Tibial artery (tissue), 4 donors: ENCODE measurements around the gene ENDOU.
A peak's percentile ranks its signal among the peaks of the same experiment; 100 is the strongest.

Source experiments
- DNase-seq, 2 donors: peaks; one replicate each; pipeline ENCODE4 v3.0.0-alpha.2; 2019
- H3K27ac ChIP-seq, 2 donors: fragments of 200-600 bp; sonication (generic) in 1 of 2; 1 replicate in 1 of 2; 2 replicates in 1 of 2; pipeline ENCODE4 v1.5.1; 2018 to 2019; ENCODE audit warnings: mild to moderate bottlenecking in 1 of 2
- H3K27me3 ChIP-seq, 2 donors: fragments of 200-600 bp; sonication (generic) in 1 of 2; one replicate each; pipeline versions ENCODE4 v1.5.1 to v1.6.0; 2016 to 2019
- H3K36me3 ChIP-seq, 3 donors: fragments of 200-600 bp; sonication (generic) in 2 of 3; one replicate each; pipeline ENCODE4 v1.5.1; 2016 to 2019; ENCODE audit warnings: mild to moderate bottlenecking in 2 of 3
- H3K4me1 ChIP-seq, 4 donors: fragments of 200-600 bp; sonication (generic) in 2 of 4; 1 replicate in 3 of 4; 2 replicates in 1 of 4; pipeline ENCODE4 v1.5.1; 2016 to 2019
- H3K4me3 ChIP-seq, 2 donors: fragments of 200-600 bp; sonication (generic) in 1 of 2; 1 replicate in 1 of 2; 2 replicates in 1 of 2; pipeline ENCODE4 v1.5.1; 2018 to 2019; ENCODE audit warnings: mild to moderate bottlenecking in 2 of 2
- H3K9me3 ChIP-seq, 3 donors: fragments of 200-600 bp; sonication (generic) in 1 of 3; one replicate each; pipeline ENCODE4 v1.5.1; 2016 to 2019
- intact Hi-C: fragments of 100-400 bp; cut with DNase I; formaldehyde crosslinking; loops from one replicate; pipeline ENCODE4 v1.15.0; 2023; ENCODE audit warnings: low total_unique reads
- TF ChIP-seq, protein P1 (sequence below), 2 experiments: fragments of 200-600 bp in 1 of 2; fragments of 450-650 bp in 1 of 2; IDR thresholded peaks; one replicate each; pipeline ENCODE4 v1.5.1; 2017 to 2019; ENCODE audit warnings: antibody characterized with exemption in 2 of 2, mild to moderate bottlenecking in 1 of 2, moderate library complexity in 1 of 2

The ENDOU gene, protein sequence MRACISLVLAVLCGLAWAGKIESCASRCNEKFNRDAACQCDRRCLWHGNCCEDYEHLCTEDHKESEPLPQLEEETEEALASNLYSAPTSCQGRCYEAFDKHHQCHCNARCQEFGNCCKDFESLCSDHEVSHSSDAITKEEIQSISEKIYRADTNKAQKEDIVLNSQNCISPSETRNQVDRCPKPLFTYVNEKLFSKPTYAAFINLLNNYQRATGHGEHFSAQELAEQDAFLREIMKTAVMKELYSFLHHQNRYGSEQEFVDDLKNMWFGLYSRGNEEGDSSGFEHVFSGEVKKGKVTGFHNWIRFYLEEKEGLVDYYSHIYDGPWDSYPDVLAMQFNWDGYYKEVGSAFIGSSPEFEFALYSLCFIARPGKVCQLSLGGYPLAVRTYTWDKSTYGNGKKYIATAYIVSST

DNA sequence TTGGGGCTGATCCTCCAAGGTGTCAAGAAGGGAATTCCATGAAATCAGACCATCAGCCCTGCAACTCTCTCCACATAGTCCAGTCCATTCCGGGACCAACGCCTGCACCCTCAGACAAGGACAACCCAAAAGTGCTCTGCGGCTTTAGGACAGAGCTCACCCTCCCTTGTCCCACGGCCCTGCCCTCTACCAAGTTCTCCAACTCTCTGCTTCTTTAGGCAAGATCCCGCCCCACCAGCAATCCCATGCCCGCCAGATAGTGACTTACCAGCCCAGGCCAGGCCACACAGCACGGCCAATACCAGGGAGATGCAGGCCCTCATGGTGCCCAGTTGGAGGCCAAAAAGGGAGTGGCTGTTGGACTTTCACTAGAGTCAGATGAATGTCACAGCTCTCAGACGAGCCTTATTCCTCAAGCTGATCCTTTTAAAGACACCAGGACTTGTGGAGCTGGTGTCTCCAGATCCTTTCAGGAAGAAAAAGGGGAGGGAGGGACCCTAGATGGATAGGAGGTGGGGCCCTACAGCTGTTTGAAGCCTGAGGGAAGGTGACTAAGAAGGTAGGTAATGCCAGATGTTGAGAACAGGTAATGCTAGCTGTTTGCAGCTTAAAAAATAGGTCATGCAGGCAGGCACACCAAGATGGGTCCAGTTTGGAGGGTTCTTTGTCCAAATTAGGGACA lies at the start of gene ENDOU:
Gene ENDOU (minus strand): TSS at position 400 of the 682 bp plus-strand sequence. CDS start 77 bp downstream, at position 323.
- Histone ChIP-seq H3K27ac (no peak within 1 kb of the TSS), H3K4me1 (peaks cover 0 to 8% (median 3%) of the 10 kb centered on the region in 4 donors), H3K27me3 (no peaks in the 10 kb centered on the region), H3K4me3 (no peak within 1 kb of the TSS), H3K9me3 (no peaks in the 10 kb centered on the region), H3K36me3 (no peaks in the 10 kb centered on the region)
- intact Hi-C loops = no loop called here
- DNase-seq = no peak
- TF ChIP-seq, protein P1, sequence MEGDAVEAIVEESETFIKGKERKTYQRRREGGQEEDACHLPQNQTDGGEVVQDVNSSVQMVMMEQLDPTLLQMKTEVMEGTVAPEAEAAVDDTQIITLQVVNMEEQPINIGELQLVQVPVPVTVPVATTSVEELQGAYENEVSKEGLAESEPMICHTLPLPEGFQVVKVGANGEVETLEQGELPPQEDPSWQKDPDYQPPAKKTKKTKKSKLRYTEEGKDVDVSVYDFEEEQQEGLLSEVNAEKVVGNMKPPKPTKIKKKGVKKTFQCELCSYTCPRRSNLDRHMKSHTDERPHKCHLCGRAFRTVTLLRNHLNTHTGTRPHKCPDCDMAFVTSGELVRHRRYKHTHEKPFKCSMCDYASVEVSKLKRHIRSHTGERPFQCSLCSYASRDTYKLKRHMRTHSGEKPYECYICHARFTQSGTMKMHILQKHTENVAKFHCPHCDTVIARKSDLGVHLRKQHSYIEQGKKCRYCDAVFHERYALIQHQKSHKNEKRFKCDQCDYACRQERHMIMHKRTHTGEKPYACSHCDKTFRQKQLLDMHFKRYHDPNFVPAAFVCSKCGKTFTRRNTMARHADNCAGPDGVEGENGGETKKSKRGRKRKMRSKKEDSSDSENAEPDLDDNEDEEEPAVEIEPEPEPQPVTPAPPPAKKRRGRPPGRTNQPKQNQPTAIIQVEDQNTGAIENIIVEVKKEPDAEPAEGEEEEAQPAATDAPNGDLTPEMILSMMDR (IDR thresholded peaks at IDR 0.05) = no peak

DNA sequence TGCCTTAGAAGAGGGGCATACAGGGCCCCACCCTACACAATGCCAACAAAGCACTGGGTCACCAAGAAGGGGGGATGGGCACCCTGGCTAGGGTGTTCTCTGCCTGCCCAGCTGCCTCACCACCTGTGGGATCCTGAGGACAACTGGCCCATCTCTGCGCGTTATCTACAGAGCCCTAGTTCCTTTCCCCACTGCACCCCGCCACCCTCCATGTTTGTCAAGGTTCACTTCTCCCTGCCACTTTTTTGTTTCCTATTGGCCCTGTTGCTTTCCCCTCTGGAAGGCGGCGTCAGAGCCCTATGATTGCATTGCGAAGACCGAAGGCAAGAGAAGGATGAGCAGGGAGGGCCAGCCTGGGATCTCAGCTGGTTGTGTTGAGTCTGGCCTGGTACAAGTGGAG lies 49.4 kb upstream of the ENDOU start:
- peaks cover 0 to 77% (median 66%) of the 10 kb centered on the region in 4 donors for H3K4me1 ChIP-seq
- TF ChIP-seq, protein P1 (IDR thresholded peaks at IDR 0.05) = no peak
- no peaks in the 10 kb centered on the region for H3K36me3 ChIP-seq
- H3K27me3 ChIP-seq = no peaks in the 10 kb centered on the region
- intact Hi-C loops = loop anchor here (5.0 kb wide), 2 partner anchors 32 to 57 kb away; no protein-coding TSS in a partner anchor
- peak overlapping the region; percentile 55 to 87 for H3K27ac ChIP-seq
- no peak for DNase-seq
- H3K9me3 ChIP-seq = no peaks in the 10 kb centered on the region
- no peak overlapping the region for H3K4me3 ChIP-seq

DNA sequence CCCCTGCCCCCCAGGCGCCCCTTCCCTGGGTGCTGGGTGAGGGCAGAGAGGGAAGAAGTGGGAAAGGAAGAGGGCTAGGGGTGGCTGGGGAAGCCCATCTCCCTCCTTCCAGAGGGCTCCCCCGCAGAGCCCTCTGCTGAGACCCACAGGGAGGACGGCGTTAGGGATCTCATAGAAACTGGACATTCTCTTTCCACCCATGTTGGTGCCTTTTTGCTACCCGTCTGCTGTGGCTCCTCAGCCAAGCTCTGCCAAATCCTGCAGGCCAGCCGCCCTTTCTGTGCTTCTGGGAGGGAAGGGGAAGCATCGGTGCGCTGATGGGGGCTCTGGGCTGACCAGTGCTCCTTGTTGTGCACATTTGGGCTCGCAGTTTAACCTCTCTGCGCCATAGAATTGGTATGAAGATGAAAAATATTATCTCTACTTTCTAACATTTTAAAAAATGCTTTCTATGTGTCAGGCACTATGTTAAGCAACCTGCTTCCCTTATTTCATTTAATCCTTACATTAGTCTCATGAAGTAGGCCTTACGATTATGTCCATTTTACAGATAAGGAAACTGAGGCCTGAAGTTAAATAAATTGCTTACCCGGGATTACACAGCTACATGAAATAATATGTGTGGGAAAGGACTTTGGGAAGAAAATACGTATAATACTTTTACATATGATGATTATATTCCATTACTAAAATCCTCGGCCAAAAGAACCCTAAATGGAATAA lies 48.7 kb upstream of the ENDOU start:
- Histone ChIP-seq H3K27ac (peak overlapping the region; percentile 80 to 87), H3K4me1 (peaks cover 0 to 72% (median 59%) of the 10 kb centered on the region in 4 donors), H3K27me3 (no peaks in the 10 kb centered on the region), H3K36me3 (no peaks in the 10 kb centered on the region), H3K4me3 (peak overlapping the region; percentile 74 to 96), H3K9me3 (no peaks in the 10 kb centered on the region)
- DNase-seq = no peak
- TF ChIP-seq, protein P1 (IDR thresholded peaks at IDR 0.05) = no peak
- intact Hi-C loops = loop anchor here (5.0 kb wide), 1 partner anchor 57 kb away; no protein-coding TSS in a partner anchor

DNA sequence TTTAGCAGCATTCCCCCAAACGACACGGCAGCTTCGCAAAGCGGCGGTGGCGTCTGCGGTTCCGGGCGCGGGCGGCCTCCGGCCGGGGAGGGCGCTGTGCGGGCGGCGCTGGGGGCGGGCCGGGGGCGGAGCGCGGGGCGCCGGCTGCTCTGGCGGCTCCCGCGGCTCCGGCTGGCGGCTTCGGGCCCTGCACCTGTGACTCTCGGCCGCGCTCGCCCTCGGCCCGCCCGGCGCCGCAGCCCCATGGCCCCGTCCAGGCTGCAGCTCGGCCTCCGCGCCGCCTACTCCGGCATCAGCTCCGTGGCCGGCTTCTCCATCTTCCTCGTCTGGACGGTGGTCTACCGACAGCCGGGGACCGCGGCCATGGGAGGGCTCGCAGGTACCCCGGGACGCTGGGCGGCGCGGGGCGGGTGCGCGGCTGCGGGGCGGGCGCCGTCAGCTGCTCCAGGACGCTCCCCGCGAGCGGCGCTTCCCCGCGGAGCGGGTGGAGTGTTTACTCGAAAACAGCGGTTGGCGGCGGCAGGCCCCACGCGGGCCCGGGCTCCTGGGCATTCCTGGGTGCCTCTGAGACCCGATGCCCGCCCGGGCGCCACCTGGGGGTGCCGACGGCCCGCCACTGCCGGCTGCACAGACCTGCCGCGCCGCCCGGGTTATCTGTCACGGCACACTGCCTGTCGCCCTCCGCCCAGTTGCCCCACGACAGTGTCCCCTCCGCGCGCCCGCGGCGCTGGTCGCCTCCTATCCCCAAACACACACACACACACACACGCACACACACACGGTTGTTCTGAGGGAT lies 48.0 kb upstream of the ENDOU start, which contains the start of gene SLC48A1:
Gene SLC48A1 (plus strand): TSS at position 177 of the 796 bp plus-strand sequence. CDS start 67 bp downstream, at position 244.
- H3K27ac ChIP-seq = peak within 1 kb of the TSS; percentile 80 to 87
- DNase-seq = peak in 1 of 2 donors; percentile 87
- H3K27me3 ChIP-seq = no peaks in the 10 kb centered on the region
- H3K4me3 ChIP-seq = peak within 1 kb of the TSS; percentile 74 to 96
- TF ChIP-seq, protein P1 (IDR thresholded peaks at IDR 0.05) = peak; percentile 23 to 42
- H3K36me3 ChIP-seq = no peaks in the 10 kb centered on the region
- intact Hi-C loops = loop anchor here (5.0 kb wide), 1 partner anchor 56 kb away; no protein-coding TSS in a partner anchor
- H3K9me3 ChIP-seq = no peaks in the 10 kb centered on the region
- H3K4me1 ChIP-seq = peaks cover 0 to 66% (median 53%) of the 10 kb centered on the region in 4 donors
